Measurements from ENCODE around the gene SNRK.

DNA sequence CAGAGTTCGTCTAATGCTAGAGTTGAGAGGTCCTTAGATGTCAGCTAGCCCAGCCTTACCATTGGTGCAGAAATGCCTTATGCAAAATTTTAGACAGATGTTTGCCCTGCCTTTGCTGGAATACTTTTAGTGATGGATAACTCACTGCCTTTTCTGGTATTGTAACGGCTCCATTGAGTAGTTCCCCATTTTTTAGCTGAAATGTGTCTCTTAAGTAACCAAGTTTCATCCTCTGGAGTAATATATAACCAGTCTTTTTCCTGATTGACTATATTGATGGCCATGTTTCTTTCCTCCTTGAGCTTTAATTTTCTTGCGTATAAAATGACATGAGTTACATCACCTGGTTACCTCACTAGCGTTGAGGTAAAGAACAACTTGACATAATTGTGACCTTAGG lies 45.0 kb downstream of the SNRK start:
- TF ChIP-seq, protein P1, sequence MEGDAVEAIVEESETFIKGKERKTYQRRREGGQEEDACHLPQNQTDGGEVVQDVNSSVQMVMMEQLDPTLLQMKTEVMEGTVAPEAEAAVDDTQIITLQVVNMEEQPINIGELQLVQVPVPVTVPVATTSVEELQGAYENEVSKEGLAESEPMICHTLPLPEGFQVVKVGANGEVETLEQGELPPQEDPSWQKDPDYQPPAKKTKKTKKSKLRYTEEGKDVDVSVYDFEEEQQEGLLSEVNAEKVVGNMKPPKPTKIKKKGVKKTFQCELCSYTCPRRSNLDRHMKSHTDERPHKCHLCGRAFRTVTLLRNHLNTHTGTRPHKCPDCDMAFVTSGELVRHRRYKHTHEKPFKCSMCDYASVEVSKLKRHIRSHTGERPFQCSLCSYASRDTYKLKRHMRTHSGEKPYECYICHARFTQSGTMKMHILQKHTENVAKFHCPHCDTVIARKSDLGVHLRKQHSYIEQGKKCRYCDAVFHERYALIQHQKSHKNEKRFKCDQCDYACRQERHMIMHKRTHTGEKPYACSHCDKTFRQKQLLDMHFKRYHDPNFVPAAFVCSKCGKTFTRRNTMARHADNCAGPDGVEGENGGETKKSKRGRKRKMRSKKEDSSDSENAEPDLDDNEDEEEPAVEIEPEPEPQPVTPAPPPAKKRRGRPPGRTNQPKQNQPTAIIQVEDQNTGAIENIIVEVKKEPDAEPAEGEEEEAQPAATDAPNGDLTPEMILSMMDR (IDR thresholded peaks at IDR 0.05; ENCODE audit: insufficient read depth, low read length, poor library complexity, severe bottlenecking), result no peak
- TF ChIP-seq EZH2phosphoT487 (conservative IDR thresholded peaks at IDR 0.05; ENCODE audit: low read length), result no peak
